Activated CD8-positive, alpha-beta memory T cell treated with anti-CD3 and anti-CD28 coated beads, Interleukin-2, amount 50 U/mL, for 4 hours (primary cell): Measurements from ENCODE around the gene KCNK5.
A peak's percentile ranks its signal among the peaks of the same experiment; 100 is the strongest.

Experiments used
- DNase-seq: peaks from one replicate; pipeline ENCODE4 v3.0.0-alpha.2; 2020

KCNK5 gene

GRCh38 chr6:39170389-39170788 is 58.9 kb downstream of the KCNK5 start:
- DNase-seq = no peak

DNA sequence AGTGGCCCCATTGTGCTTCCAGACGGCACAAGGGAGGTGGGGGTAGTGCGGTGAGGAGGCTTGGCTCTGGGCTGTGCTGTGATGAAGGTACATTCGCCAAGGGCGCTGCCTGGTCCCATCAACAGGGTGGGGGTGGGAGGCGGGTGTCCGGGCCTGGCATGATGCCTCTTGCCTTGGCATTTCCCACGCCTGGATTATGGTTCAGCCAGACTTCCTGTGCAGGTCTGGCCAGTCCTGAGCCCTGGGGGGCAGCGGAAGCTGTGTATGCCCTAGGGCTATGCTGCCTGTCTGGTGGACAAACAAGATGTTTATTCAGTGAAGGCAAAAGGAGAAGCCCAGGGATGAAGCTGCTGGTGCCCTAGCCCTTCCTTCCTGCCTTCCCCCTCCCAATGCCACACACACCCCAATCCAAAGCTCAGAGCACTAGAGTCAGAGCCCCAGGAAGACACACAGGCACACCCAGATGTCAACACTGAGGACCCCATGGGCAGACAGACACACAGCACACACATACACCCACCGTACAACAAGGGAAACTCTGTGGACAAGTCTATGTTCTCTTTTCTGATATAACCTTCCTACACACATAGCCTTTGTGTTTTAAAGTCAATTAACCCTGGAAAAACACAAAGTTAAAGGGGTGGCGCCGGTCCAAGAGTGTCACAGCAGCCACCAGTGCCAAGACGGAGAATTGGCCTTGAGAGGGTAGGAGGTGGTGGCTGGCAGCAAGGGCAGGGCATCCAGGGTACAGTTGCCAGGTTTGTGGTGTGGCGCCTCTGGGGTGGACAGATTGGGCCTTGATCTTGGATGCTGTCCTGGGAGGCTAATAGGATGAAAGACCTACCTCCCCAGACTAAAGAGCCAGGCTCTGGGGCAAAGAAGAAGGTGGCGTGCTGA is 59.6 kb downstream of the KCNK5 start:
- DNase-seq = no peak

GRCh38 chr6:39167866-39168625 is 61.2 kb downstream of the KCNK5 start:
- DNase-seq = no peak

GRCh38 chr6:39167321-39167720 is 62.0 kb downstream of the KCNK5 start:
- DNase-seq = no peak

DNA sequence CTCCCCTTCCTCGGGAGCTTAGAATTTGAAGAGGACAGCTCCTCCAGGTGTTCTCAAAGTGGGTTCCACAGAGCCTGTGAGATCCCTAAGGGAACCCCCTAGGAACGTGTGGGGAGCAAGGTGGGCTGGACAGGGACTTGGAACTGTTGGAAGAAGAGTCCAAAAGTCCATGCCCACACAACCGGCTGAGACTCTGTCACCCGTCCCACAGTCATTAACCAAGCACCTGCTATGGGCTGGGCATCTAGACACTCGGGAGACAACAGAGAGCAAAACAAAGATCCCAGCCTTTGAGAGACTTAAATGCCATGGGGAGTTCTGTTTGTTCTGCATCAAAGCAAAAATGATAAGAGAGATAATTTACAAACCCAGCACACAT is 62.4 kb downstream of the KCNK5 start:
- no peak for DNase-seq

DNA sequence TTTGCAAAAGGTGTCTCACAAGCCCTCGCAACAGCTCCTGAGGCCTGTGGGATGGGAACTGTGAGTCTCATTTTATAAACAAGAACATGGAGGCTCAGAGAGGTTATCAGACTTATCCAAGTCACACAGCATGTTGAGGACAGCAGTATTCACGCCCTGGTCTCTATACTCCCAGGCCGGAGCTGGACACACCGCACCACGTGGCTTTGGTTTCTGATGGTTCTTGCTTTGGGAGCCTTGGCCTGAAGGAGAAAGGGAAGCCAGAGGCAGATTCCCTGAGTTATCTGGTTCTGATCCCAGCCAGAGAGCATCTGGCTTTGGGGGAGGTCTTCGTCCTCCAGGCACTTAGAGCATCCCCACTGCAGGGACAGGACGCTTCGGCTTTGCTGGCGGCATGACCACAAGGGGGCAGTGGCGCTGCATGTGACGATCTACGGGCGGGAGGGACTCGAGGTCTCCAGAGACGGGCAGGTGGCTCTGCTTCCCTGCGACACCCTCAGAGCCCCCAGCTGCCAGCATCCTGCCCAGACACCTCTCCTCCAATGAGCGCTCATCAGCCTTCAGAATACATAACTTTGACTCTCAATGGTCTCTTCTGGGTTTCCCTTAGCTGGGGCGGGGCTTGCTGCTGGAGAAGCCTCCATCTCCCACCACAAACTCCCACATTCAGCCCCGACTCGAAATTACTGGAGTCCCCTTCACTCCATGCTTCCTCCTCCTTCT is 62.9 kb downstream of the KCNK5 start:
- DNase-seq = peak; percentile 89

DNA sequence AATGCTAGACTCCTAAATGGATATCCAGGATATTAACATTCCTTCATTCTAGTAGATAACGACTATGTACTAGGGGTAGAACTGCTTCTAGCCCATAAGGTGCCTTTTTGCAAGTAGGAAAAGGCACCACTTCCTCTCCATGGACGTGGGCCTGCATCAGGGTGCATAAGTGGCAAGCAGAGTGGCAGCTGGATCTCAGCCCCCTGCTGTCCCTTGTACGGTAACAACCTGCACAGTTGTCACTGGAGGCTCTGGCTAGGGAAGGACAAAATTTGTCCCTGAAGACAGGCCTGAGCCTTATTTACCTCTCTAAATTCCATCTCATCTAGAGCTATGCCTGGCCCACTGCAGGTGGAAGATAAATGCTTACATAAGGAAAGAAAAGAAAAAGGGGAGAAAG is 71.8 kb downstream of the KCNK5 start:
- DNase-seq = no peak

GRCh38 chr6:39156801-39157200 is 72.5 kb downstream of the KCNK5 start:
- DNase-seq = no peak

- DNase-seq = no peak
These were observed 74.6 kb downstream of the KCNK5 start for GRCh38 chr6:39154705-39155104.

DNA sequence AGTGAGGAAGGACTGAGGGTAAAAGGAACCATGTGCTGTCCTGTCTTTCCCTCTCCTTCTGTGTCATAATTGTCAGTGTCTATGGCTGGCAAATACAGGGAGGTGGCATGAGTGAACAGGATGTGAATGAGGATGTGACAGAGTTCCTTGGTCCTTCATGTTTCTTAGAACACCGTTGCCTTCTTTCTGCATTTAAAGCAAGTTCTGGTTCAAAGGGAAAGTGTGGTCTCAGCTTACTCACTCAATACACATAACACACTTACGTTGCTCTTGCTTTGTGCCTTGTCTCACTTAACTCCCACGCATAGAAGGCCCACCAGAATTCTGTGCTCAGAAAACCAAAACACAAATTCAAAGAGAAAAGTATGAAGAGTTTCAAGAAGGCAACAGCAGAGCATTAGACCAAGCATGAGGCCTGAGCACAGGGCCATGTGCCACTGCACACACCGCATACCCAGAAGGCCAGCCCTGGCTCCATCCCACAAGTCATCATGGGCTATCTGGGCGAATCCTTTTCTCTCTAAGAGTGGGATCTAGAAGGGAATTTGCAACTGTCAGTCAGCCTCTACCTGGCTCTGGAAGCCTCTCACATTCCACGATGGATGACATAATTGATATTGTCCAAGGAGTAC is 75.4 kb downstream of the KCNK5 start:
- no peak for DNase-seq

DNA sequence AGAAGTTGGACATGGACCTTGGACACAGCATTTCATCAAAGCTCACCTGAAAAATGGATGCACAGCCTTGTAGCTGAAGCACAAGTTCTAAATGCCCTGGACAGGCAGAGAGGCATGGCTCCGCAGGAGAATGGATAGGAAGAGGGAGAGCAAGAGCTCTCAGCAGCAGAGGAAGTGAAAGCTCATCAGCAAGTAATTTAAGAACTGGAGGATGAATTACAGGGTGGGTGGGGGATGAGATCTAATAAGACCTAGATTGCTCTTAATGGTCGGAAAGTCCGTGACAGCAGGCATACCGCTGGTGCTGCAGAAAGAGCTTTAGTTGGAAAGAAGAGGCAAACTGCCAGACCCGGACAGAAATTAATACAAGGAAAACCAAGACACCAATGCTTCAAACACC is 77.0 kb downstream of the KCNK5 start:
- no peak for DNase-seq

- DNase-seq = no peak
These were observed 78.1 kb downstream of the KCNK5 start for GRCh38 chr6:39151211-39151610.

DNA sequence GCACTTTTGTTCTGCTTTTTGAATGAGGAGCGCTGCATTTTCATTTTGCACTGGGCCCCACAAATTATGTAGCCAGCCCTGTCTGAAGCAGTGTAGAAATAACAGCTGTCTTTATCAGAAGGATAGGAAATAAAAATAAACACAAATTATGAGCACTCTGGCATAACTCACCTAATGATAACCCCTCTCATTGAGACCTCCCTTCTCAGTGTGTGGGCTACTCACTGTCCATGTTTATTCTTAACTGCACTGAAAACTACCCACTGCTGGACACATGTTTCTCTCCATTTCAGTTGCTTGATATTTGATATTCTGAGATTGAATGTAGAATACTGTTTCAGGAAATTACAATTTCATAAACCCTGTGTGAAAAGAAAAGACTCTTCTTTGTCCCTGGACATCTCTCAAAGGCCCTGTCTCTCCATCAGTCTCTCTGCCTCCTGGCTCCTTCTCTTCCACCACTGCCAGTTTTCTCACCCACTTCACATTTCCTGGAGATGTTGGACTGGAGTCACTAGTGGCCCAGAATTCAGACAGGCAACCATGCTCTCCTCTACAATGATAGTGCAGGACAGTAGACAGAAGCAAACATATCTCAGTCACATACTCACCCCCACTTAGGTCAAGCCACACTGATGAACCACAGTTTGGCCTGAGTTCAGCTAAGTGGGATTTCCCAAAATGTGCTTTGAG is 84.6 kb downstream of the KCNK5 start:
- DNase-seq = no peak

- peak; percentile 31 for DNase-seq
These were observed 85.9 kb downstream of the KCNK5 start for GRCh38 chr6:39143238-39143930.

DNA sequence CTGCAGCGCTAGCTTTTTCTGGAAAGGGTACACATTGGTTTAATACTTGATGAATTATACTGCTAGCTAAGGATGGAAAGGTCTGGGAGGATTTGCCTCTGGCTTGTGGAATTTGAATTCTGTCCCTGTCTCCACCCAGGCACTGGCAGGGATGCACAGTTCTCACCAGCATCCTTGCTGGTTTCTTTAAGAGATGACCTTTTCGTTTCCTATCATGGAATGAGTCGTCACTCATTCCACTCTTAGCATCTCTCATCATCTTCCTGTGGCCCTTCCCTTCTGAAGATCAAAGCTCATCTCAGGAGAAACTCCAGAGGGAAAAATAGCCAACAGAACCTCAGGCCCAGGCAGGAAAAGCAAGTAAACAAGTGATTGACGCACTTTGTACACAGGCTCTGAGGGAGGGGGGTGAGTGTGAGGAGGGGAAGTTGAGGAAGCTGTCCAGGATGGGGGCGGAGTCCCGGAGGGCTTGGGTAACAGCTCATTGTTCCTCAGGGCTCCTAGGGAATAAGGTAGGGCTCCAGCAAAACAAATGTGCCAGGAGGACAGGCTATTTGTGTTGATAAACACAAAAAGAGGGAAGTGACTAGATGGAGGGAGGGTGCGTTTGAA is 88.6 kb downstream of the KCNK5 start:
- no peak for DNase-seq
